Measurements from ENCODE around the gene ZNF778.

Gene ZNF778

GRCh38 chr16:89217388-89218191, at the start of gene ZNF778:
Gene ZNF778 (plus strand): TSS chr16:89217703. CDS start chr16:89221128, 3,425 bp downstream.
- Mint-ChIP-seq H3K9me3 (no peaks in the 10 kb centered on the region), H3K4me3 (peak within 1 kb of the TSS; percentile 79), H3K27ac (peak within 1 kb of the TSS; percentile 87), H3K36me3 (peaks cover 4% of the 10 kb centered on the region), H3K4me1 (peaks cover 24% of the 10 kb centered on the region), H3K27me3 (no peaks in the 10 kb centered on the region)

GRCh38 chr16:89168381-89169189, 48.9 kb upstream of the ZNF778 start:
- peaks cover 6% of the 10 kb centered on the region for H3K4me1 Mint-ChIP-seq
- H3K27me3 Mint-ChIP-seq: no peaks in the 10 kb centered on the region
- H3K9me3 Mint-ChIP-seq: no peaks in the 10 kb centered on the region
- H3K27ac Mint-ChIP-seq: no peak overlapping the region
- no peak overlapping the region for H3K4me3 Mint-ChIP-seq
- H3K36me3 Mint-ChIP-seq: no peaks in the 10 kb centered on the region

GRCh38 chr16:89169778-89170177, 47.7 kb upstream of the ZNF778 start:
- no peak overlapping the region for H3K27ac Mint-ChIP-seq
- no peaks in the 10 kb centered on the region for H3K27me3 Mint-ChIP-seq
- peaks cover 6% of the 10 kb centered on the region for H3K4me1 Mint-ChIP-seq
- no peaks in the 10 kb centered on the region for H3K36me3 Mint-ChIP-seq
- no peaks in the 10 kb centered on the region for H3K9me3 Mint-ChIP-seq
- H3K4me3 Mint-ChIP-seq: no peak overlapping the region

GRCh38 chr16:89170346-89171215, 46.9 kb upstream of the ZNF778 start:
- Mint-ChIP-seq H3K4me3 (peak overlapping the region; percentile 72), H3K9me3 (no peaks in the 10 kb centered on the region), H3K27me3 (no peaks in the 10 kb centered on the region), H3K4me1 (peaks cover 6% of the 10 kb centered on the region), H3K36me3 (no peaks in the 10 kb centered on the region), H3K27ac (no peak overlapping the region)

GRCh38 chr16:89171216-89172170, 46.0 kb upstream of the ZNF778 start, which contains the start of gene CDH15:
Gene CDH15 (plus strand): TSS chr16:89171748. CDS start chr16:89171832, 84 bp downstream.
- peaks cover 6% of the 10 kb centered on the region for H3K4me1 Mint-ChIP-seq
- peak within 1 kb of the TSS; percentile 72 for H3K4me3 Mint-ChIP-seq
- no peaks in the 10 kb centered on the region for H3K9me3 Mint-ChIP-seq
- no peaks in the 10 kb centered on the region for H3K36me3 Mint-ChIP-seq
- no peak within 1 kb of the TSS for H3K27ac Mint-ChIP-seq
- H3K27me3 Mint-ChIP-seq: no peaks in the 10 kb centered on the region

GRCh38 chr16:89172171-89172527, 45.4 kb upstream of the ZNF778 start:
- H3K4me1 Mint-ChIP-seq: peaks cover 6% of the 10 kb centered on the region

GRCh38 chr16:89172528-89173173, 44.9 kb upstream of the ZNF778 start:
- Mint-ChIP-seq H3K36me3 (no peaks in the 10 kb centered on the region), H3K4me1 (peaks cover 6% of the 10 kb centered on the region), H3K9me3 (no peaks in the 10 kb centered on the region), H3K27me3 (no peaks in the 10 kb centered on the region), H3K27ac (no peak overlapping the region), H3K4me3 (no peak overlapping the region)

More at GRCh38 chr16:89172171-89172527, 45.4 kb upstream of the ZNF778 start:
- H3K4me3 Mint-ChIP-seq: no peak overlapping the region
- no peaks in the 10 kb centered on the region for H3K9me3 Mint-ChIP-seq
- H3K36me3 Mint-ChIP-seq: no peaks in the 10 kb centered on the region
- H3K27me3 Mint-ChIP-seq: no peaks in the 10 kb centered on the region
- no peak overlapping the region for H3K27ac Mint-ChIP-seq

GRCh38 chr16:89173174-89173921, 44.2 kb upstream of the ZNF778 start:
- H3K4me3 Mint-ChIP-seq: no peak overlapping the region
- no peaks in the 10 kb centered on the region for H3K27me3 Mint-ChIP-seq
- peaks cover 6% of the 10 kb centered on the region for H3K4me1 Mint-ChIP-seq
- H3K27ac Mint-ChIP-seq: no peak overlapping the region
- H3K36me3 Mint-ChIP-seq: no peaks in the 10 kb centered on the region
- H3K9me3 Mint-ChIP-seq: no peaks in the 10 kb centered on the region

GRCh38 chr16:89174055-89174827, 43.3 kb upstream of the ZNF778 start:
- Mint-ChIP-seq H3K4me1 (peaks cover 6% of the 10 kb centered on the region), H3K9me3 (no peaks in the 10 kb centered on the region), H3K27me3 (no peaks in the 10 kb centered on the region), H3K4me3 (no peak overlapping the region), H3K27ac (no peak overlapping the region), H3K36me3 (no peaks in the 10 kb centered on the region)

GRCh38 chr16:89174877-89175276, 42.6 kb upstream of the ZNF778 start:
- H3K27me3 Mint-ChIP-seq: no peaks in the 10 kb centered on the region
- peaks cover 6% of the 10 kb centered on the region for H3K4me1 Mint-ChIP-seq
- no peaks in the 10 kb centered on the region for H3K9me3 Mint-ChIP-seq
- H3K4me3 Mint-ChIP-seq: no peak overlapping the region
- H3K27ac Mint-ChIP-seq: no peak overlapping the region
- H3K36me3 Mint-ChIP-seq: no peaks in the 10 kb centered on the region

- H3K4me1 Mint-ChIP-seq: peaks cover 4% of the 10 kb centered on the region
- no peak overlapping the region for H3K27ac Mint-ChIP-seq
- no peaks in the 10 kb centered on the region for H3K27me3 Mint-ChIP-seq
- no peaks in the 10 kb centered on the region for H3K36me3 Mint-ChIP-seq
- no peak overlapping the region for H3K4me3 Mint-ChIP-seq
- no peaks in the 10 kb centered on the region for H3K9me3 Mint-ChIP-seq
Measured at GRCh38 chr16:89175280-89176146, 42.0 kb upstream of the ZNF778 start.

- no peaks in the 10 kb centered on the region for H3K27me3 Mint-ChIP-seq
- no peak overlapping the region for H3K27ac Mint-ChIP-seq
- H3K4me1 Mint-ChIP-seq: peaks cover 2% of the 10 kb centered on the region
- H3K36me3 Mint-ChIP-seq: no peaks in the 10 kb centered on the region
- H3K4me3 Mint-ChIP-seq: no peak overlapping the region
- no peaks in the 10 kb centered on the region for H3K9me3 Mint-ChIP-seq
Measured at GRCh38 chr16:89176147-89176690, 41.3 kb upstream of the ZNF778 start.
